AG10803 (cell line): Measurements from ENCODE around the gene TP53I11.

Source experiments
- DNase-seq: peaks from one replicate; pipeline ENCODE4 v3.0.0; 2010; ENCODE audit warnings: low read depth
- H3K4me3 ChIP-seq: 2 replicates; pipeline ENCODE4 v1.5.1; 2011; ENCODE audit warnings: mild to moderate bottlenecking, low read length, control low read depth
- TF ChIP-seq, protein P1 (sequence below): conservative IDR thresholded peaks from 2 replicates; pipeline ENCODE4 v1.5.1; 2011; ENCODE audit warnings: mild to moderate bottlenecking, low read length, control low read depth, inconsistent platforms

The TP53I11 gene

DNA sequence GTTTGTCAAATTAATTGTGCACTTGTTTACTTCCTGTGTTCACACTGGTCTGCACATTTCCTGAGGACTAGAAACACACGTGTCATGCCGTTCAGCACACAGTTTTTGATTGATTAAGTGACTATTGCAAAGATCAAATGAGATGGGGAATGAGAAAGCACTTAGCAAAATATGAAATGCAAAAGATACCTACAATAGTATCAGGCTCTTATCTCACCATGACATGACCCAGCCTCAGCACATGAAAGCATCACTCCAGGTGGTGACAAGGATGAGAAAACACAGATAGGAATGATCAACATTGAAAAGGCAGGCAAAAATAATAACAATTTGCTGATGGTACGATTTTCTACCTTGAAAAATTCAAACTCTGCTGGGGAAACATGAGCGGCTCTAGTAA is 42.1 kb upstream of the TP53I11 start:
- TF ChIP-seq, protein P1, sequence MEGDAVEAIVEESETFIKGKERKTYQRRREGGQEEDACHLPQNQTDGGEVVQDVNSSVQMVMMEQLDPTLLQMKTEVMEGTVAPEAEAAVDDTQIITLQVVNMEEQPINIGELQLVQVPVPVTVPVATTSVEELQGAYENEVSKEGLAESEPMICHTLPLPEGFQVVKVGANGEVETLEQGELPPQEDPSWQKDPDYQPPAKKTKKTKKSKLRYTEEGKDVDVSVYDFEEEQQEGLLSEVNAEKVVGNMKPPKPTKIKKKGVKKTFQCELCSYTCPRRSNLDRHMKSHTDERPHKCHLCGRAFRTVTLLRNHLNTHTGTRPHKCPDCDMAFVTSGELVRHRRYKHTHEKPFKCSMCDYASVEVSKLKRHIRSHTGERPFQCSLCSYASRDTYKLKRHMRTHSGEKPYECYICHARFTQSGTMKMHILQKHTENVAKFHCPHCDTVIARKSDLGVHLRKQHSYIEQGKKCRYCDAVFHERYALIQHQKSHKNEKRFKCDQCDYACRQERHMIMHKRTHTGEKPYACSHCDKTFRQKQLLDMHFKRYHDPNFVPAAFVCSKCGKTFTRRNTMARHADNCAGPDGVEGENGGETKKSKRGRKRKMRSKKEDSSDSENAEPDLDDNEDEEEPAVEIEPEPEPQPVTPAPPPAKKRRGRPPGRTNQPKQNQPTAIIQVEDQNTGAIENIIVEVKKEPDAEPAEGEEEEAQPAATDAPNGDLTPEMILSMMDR: no peak
- no peak overlapping the region for H3K4me3 ChIP-seq
- DNase-seq: no peak

DNA sequence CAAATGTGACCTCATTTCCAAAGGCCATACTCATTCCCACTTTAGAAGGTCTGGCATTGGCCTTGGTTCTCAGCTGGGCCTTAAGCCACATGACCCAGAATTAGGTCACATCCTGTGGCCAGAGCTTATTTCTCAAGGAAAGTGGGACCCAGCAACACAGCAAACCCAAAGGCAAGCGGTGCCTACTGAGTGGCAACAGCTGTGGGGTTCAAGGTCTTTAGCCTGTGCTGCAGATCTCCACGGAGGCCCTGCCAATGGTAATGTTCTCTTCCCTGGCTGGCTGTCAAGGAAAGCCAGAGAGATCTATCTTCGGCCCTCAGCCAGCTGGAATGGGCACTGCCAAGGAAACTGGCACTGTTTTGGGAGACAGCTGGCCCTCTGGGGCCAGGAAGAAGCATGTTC is 41.5 kb upstream of the TP53I11 start:
- TF ChIP-seq, protein P1: no peak
- DNase-seq: no peak
- H3K4me3 ChIP-seq: no peak overlapping the region

DNA sequence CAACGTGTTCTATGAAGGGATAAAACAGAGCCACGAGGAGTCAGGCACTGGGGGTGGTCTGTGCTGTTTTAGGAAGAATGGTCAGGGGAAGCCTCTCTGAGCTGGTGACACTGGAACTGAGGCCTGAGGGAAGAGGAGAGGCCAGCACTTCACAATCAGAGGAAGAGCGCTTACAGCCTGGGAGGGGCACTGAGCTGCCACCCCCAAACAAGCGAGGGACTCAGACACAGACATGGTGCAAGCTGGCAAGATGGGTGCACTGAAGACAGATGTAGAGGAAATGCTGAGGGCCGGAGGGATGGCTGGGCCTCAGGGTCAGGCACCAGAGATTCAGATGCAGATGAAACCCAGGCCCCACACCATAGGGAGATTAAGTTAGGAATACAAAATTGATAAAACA is 40.0 kb upstream of the TP53I11 start:
- TF ChIP-seq, protein P1: no peak
- no peak for DNase-seq
- no peak overlapping the region for H3K4me3 ChIP-seq

DNA sequence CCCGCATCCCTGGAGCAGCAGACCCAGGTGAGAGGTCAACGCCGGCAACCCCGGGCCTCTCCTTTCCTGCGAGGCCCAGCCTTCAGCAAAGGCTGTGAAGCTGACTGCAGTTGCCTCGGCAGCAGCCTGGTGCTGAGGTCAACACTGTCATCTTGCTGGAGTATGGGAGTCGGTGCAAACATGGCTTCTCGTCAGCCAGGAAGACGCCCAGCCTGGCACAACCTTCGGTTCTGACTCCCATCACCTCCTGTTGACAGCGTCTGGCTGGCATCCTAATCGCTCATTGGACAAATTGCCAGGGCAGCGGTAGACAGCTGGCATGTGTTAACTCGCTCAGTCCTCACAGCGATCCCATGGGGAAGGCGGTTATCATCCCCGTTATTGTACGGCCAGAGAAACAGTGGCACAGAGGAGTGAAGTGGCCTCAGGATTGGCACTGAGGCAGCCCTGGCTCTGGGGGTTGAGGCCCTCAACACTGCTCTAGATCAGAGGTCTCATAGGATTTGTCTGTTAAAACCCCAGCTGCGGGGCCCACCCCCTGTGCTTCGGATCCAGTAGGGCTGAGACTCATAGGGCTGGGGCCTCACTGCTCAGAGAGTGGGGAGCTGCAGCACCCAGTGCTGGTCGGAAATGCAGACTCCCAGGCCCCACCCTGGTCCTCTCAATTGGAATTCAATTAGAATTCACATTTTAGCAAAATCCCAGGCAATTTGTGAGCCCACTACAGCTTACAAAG is 39.3 kb upstream of the TP53I11 start:
- DNase-seq: peak; percentile 43
- TF ChIP-seq, protein P1: no peak
- H3K4me3 ChIP-seq: no peak overlapping the region

DNA sequence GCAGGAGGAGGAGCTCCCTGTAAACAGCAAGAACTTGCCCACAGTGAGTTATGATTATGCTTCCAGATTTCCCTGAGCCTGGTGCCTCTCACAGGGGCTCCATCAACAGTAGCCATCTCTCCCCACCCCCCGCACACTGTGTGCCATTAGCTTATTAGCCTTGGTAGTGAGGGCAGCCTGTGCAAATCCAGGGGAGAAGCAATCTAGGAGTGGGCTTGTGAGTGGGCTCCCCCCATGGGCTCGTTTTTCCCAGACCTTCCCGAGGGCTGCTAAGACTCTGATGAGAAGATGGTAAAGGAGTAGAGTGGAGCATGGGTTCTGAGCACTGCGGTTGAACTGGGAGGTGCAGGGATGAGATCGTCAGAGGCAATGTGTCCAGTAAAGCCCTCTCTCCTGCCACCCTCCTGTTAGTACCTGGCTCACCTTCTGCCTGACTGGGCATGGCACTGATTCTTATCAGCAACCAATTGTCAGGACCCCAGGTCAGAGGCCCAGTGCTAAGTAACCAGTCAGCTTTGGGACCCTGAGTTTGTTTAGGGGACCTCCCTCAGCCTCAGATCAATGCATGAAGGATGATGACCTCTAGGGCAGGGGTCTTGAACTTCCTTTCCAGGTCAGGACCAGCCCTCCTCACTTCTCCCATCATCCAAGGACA is 38.4 kb upstream of the TP53I11 start:
- TF ChIP-seq, protein P1: no peak
- no peak for DNase-seq
- H3K4me3 ChIP-seq: no peak overlapping the region

DNA sequence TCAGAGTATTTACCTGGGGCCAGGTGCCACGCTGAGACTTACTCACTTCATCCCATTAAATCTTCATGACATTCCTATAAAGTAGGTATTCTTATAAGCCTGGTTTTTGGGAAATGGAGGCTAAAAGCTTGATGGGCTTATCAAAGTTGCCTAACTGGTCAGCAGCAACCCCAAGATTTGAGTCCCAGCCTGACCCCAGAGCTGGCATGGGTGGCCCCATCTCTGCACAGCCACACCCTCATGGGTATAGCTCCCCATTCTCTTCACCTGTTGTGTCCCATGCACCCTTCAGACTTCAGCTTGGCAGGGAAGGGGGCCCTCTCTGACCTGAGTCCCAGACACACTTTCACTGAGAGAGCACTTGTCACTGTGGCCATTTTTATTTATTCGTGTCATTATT is 37.4 kb upstream of the TP53I11 start:
- DNase-seq: no peak
- H3K4me3 ChIP-seq: no peak overlapping the region
- TF ChIP-seq, protein P1: no peak

DNA sequence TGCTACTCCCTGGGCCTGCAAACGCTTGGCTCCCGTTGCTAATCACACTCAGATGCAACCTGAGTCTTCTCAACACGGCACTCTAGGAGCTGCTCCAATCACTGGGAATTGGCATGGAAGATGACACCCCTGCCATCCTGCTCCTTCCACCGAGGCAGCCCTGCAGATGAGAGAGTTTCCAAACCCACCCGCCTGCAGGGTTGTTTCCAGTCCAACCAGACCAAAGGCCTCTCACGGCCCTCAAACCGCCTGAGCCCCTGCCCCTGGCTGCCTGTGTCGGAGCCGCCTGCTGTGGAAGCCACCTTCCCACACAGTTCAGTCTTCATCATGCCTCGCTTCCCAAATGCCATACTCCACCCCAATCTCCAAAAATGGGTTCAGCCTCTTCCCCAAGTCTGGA is 36.8 kb upstream of the TP53I11 start:
- no peak overlapping the region for H3K4me3 ChIP-seq
- TF ChIP-seq, protein P1: no peak
- DNase-seq: no peak
